ENCODE measurements around the gene ST14.
"Not testable (repeated sequence)": the region's sequence is repeated elsewhere in the genome, so short reads cannot be mapped to it uniquely, and the experiment has no call there.

Gene ST14

GRCh38 chr11:130165601-130166456 is 6.2 kb downstream of the ST14 start:
- DNase-seq, result no peak

- no peak for DNase-seq
Measured at GRCh38 chr11:130166457-130166784, 6.8 kb downstream of the ST14 start.

GRCh38 chr11:130167146-130167545 is 7.6 kb downstream of the ST14 start:
- no peak for DNase-seq

- no peak for DNase-seq
Measured at GRCh38 chr11:130168105-130168504, 8.5 kb downstream of the ST14 start.

DNA sequence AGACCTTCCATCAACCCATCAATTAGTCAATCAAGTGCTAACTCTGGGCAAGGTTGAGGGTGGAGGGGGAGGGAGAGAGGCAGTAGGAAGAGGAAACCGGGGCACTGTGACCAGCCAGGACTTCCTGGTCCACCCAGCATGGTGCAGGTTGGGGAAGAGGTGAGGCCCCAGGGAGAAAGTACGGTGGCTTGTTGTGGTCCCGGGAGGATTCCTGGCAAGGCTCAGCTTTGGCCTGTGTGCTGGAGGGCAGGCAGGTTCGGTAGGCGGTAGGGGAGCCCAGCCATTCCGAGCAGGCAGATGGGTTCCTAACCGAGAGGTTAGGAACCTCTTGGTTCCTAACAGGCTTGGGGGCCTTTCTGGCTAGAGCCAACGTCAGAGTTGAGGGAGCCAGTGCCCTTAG is 10.8 kb downstream of the ST14 start:
- no peak for DNase-seq

DNA sequence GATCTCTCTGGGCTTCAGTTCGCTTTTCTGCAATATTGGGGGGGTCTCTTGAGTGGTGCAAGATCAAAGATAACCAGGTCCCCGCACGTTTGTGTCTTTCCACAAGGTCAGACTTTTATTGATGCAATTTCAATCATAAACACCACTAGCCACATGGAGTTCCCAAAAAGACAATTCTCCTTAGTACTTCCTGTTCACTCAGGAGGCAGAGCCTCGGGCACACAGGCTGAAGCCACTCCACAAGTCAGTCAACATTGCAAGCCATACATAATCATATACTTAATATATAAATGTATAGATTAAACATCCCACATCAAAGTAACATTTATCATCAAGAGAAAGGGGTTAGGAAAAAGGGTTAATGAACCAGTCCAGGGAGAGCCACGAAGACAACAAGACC is 12.0 kb downstream of the ST14 start:
- no peak for DNase-seq

GRCh38 chr11:130172001-130172400 is 12.4 kb downstream of the ST14 start:
- DNase-seq, result not testable (repeated sequence)

DNA sequence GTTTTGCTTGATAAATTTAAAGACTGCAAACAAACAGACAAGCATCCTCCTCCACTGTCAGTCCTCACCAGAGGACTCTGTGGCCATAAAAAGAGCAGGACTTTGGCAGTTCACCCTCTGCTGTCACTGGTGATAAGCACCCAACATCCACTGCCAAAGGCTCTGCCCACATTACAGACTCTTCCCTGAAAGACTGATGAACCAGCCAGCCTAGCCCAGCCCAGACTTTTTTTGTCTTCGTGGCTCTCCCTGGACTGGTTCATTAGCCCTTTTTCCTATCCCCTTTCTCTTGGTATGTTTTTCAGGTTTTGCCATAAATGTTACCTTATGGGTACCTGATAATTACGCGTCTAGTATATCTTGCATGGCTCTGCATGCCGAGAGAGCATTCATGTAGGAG is 15.1 kb downstream of the ST14 start:
- DNase-seq, result no peak

- DNase-seq, result no peak
Measured at GRCh38 chr11:130175898-130176297, 16.3 kb downstream of the ST14 start.

DNA sequence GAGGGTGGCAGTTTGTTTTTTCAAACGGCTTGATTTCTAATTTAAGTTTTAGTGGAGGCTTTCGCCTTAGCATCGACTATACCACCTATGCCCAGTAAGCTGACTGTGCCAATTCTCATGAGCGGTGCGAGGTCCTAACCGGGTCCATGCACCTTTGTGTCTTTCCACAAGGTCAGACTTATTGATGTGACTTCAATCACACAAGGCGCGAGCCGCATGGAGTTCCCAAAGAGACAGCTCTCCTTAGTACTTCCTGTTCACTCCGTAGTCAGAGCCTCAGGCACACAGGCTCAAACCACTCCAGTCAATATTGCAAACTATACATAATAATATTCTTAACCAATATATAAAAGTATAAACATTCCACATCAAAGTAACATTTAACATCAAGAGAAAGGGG is 18.2 kb downstream of the ST14 start:
- peak; percentile 38 for DNase-seq

- DNase-seq, result peak; percentile 81
Measured at GRCh38 chr11:130178441-130179339, 19.1 kb downstream of the ST14 start.

GRCh38 chr11:130179396-130180306 is 20.1 kb downstream of the ST14 start:
- peak; percentile 97 for DNase-seq

DNA sequence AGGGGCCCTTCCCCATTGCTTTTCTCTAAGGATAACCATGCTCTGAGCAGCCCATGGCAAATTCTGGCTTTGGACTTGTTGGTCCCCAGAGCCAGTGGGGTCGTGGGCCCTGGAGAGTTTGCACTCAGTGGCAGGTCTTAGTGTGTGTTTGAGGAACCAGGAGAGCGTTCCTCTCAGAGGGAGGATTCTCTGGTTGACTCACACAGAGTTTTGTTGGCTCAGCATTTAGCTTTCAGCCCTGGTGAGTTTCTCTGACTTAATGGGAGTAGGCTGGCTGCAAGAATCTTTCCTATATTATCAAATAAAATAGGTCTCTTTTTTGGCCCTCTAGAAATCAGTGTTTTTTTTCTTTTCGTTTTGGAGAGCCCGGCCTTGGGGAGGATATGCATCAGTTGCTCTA is 20.9 kb downstream of the ST14 start:
- no peak for DNase-seq

GRCh38 chr11:130180896-130181294 is 21.3 kb downstream of the ST14 start:
- no peak for DNase-seq

- DNase-seq, result peak; percentile 90
Measured at GRCh38 chr11:130181295-130182272, 22.0 kb downstream of the ST14 start.

DNA sequence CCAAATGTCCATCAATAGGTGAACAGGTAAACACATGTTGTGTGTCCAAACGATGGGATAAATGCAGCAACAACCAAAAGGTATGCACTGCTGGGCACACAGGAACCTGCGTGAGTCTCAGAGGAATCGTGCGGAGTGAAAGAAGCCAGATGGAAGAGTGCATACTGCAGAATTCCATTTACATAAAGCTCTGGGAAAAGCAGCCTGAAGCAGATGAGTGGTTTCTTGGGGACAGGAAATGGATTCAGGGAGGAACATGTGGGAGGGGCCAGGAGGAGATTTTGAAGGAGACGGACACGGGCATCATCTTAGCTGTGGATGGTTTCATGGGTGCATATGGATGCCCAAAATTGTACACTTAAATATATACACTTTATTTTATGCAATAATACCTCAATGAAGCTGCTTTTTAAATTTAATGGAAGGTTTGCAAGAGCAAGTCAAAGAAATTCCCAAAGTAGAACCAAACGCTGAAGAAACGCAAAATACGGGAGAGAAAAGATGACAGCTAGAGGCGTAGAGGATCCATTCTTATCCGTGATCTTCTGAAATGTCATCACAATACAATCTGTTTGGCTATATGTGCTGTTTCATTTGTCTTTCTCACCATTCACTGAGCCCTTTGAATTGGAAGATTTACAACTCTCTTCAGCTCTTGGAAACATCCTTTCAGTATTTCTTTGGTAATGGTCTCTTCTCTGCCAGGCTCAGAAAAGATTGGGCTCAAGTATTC is 24.5 kb downstream of the ST14 start:
- no peak for DNase-seq

DNA sequence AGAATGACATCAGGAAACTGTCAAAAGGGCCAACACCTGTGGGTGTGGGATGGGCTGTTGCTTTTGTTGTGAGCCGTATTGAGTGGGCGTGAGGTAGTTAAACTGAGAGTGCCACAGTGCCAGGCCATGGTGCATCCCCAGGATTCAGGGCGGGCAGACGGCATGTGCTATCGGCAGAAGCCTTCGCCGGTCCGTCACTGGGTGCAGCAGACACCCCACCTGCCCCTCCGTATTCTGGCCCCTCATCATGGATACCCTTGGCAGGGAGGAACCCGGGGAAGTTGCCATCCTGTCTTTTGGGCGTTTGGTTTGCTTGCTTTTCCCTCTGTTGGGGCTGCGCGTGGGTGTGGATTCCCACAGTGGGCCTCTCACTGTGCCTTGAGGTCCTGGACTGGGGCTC is 27.5 kb downstream of the ST14 start:
- no peak for DNase-seq

DNA sequence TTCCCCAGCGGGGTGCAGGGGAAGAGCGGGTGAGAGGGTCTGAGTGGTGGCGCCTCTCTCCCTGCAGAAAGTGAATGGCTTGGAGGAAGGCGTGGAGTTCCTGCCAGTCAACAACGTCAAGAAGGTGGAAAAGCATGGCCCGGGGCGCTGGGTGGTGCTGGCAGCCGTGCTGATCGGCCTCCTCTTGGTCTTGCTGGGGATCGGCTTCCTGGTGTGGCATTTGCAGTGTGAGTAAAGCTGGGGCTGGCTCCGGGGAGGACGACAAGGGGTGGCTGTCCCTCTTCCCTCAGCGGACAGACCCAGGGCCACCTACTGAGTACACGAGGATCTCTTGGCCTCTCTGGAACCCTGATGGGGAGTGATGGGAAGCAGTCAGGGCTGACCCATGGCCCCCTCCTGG is 28.5 kb downstream of the ST14 start:
- no peak for DNase-seq

DNA sequence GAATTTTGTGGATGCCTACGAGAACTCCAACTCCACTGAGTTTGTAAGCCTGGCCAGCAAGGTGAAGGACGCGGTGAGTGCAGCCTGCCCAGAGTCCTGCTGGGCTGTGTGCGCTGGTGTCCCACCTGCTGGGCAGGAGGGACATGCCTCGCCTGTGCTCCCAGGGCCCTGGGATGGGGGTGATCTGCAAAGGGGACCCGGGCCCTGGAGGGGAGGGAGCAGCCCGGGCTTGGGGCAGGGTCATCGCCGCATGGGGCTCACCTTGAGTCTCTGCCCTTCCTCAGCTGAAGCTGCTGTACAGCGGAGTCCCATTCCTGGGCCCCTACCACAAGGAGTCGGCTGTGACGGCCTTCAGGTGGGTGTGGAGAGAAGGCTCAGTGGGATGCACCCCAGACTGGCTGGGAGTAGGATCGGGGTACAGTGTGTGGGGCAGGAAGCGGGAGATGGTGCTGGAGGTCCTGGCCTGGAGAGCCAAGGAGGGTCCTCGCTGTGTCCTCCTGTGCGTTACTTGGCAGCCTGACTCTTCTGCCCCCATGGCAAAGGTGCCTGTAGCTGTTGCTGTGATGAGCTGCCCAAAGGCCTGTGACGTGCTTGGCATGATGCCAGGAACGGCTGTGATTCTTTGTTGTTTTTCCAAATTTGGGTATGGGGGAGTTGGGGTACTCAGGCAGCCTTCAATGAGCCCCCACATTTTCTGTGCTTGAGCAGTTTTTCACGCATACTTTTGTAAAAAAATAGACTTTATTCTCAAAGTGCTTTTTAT is 29.2 kb downstream of the ST14 start:
- no peak for DNase-seq

DNA sequence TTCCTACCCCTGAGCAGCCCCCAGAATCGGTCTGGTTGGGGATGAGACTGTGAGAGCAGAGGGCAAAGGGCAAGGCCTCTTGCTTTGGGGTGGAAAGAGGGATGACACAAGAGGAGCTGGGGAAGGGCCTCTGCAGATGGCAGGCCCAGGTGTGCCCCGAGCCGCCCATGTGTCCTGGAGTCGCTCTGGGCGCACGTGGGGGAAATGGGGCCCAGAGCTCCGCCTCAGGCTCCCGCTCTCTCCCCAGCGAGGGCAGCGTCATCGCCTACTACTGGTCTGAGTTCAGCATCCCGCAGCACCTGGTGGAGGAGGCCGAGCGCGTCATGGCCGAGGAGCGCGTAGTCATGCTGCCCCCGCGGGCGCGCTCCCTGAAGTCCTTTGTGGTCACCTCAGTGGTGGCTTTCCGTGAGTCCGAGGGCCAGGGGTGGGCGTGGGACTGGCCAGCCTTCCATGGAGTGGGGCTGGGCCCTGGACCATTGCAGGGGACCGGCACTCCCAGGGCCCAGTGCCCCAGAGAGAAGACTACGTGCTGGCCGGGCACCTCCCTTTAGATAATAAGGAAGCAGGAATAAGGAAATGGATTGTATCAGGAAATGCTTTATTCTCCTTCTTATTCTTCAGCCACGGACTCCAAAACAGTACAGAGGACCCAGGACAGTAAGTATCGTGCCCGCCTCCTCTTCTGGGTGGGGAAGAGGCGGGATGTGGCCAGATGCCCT is 30.1 kb downstream of the ST14 start:
- no peak for DNase-seq
